ENCODE measurements around the gene SMURF1. TPM values are rescaled to one million over a fixed set of nuclear protein-coding genes. Genes with fewer than 3 reads are reported as not detected.

SMURF1 gene
- total RNA-seq, 6 experiments from 2014 or later, result 8.8 to 14.1 (median 10.9) TPM

- H3K36me3 ChIP-seq, result peaks cover 0 to 51% (median 17%) of the 10 kb centered on the region in 4 donors
- DNase-seq (no peak), ATAC-seq (no peak)
- no peak overlapping the region for H3K4me3 ChIP-seq
- H3K4me1 ChIP-seq, result no peaks in the 10 kb centered on the region
- intact Hi-C loops (cut with DNase I), result no loop called here
- H3K27me3 ChIP-seq, result no peaks in the 10 kb centered on the region
- no peaks in the 10 kb centered on the region for H3K9me3 ChIP-seq
- TF ChIP-seq CTCF (IDR thresholded peaks at IDR 0.05) (no peak), POLR2A (IDR thresholded peaks at IDR 0.05) (no peak)
- WGBS (ENCODE audit: insufficient coverage, low coverage, low lambda C conversion rate, missing lambda C conversion rate), result 100% methylated on average over 4 of the region's 8 CpGs
- H3K27ac ChIP-seq, result no peak overlapping the region
Observed at GRCh38 chr7:99004216-99004615, 139.7 kb downstream of the SMURF1 start.

GRCh38 chr7:99003419-99003818, 140.5 kb downstream of the SMURF1 start:
- WGBS (ENCODE audit: insufficient coverage, low coverage, low lambda C conversion rate, missing lambda C conversion rate), result 92% methylated on average over 10 of the region's 15 CpGs
- Histone ChIP-seq H3K36me3 (peaks cover 0 to 49% (median 13%) of the 10 kb centered on the region in 4 donors), H3K9me3 (no peaks in the 10 kb centered on the region), H3K27me3 (no peaks in the 10 kb centered on the region), H3K4me1 (no peaks in the 10 kb centered on the region), H3K27ac (no peak overlapping the region), H3K4me3 (no peak overlapping the region)
- TF ChIP-seq CTCF (IDR thresholded peaks at IDR 0.05) (no peak), POLR2A (IDR thresholded peaks at IDR 0.05) (no peak)
- DNase-seq, result no peak
- ATAC-seq, result no peak
- intact Hi-C loops (cut with DNase I), result no loop called here

- Histone ChIP-seq H3K4me3 (no peak overlapping the region), H3K27ac (no peak overlapping the region), H3K4me1 (no peaks in the 10 kb centered on the region), H3K9me3 (no peaks in the 10 kb centered on the region), H3K36me3 (peaks cover 0 to 48% (median 10%) of the 10 kb centered on the region in 4 donors), H3K27me3 (no peaks in the 10 kb centered on the region)
- TF ChIP-seq CTCF (IDR thresholded peaks at IDR 0.05), result no peak
- no peak for TF ChIP-seq POLR2A (IDR thresholded peaks at IDR 0.05)
- intact Hi-C loops (cut with DNase I), result no loop called here
- ATAC-seq (no peak), DNase-seq (no peak)
- 87% methylated on average over 11 of the region's 20 CpGs for WGBS (ENCODE audit: insufficient coverage, low coverage, low lambda C conversion rate, missing lambda C conversion rate)
Observed at GRCh38 chr7:99002827-99003212, 141.1 kb downstream of the SMURF1 start.

GRCh38 chr7:99002148-99002826, 141.6 kb downstream of the SMURF1 start:
- Histone ChIP-seq H3K36me3 (peaks cover 0 to 48% (median 10%) of the 10 kb centered on the region in 4 donors), H3K27me3 (no peaks in the 10 kb centered on the region), H3K4me1 (no peaks in the 10 kb centered on the region), H3K9me3 (no peaks in the 10 kb centered on the region), H3K4me3 (no peak overlapping the region), H3K27ac (no peak overlapping the region)
- TF ChIP-seq POLR2A (IDR thresholded peaks at IDR 0.05) (no peak), CTCF (IDR thresholded peaks at IDR 0.05) (no peak)
- intact Hi-C loops (cut with DNase I), result no loop called here
- DNase-seq (no peak), ATAC-seq (no peak)
- 77% methylated on average over 7 of the region's 12 CpGs for WGBS (ENCODE audit: insufficient coverage, low coverage, low lambda C conversion rate, missing lambda C conversion rate)
